ACHN (cell line): Measurements from ENCODE around the gene GRIK3.

Source experiments
- DNase-seq: peaks from one replicate; pipeline ENCODE4 v3.0.0-alpha.2; 2015
- in situ Hi-C: cut with HindIII; loops from 2 replicates; pipeline ENCODE4 v1.10.0; 2017; ENCODE audit warnings: low sequenced_read_pairs, low pct_ligation_motif_present, low pct_unique_long_range_greater_than_20kb

GRIK3 gene

GRCh38 chr1:36855699-36856494 is 178.4 kb downstream of the GRIK3 start:
- no peak for DNase-seq
- in situ Hi-C loops = no loop called here

DNA sequence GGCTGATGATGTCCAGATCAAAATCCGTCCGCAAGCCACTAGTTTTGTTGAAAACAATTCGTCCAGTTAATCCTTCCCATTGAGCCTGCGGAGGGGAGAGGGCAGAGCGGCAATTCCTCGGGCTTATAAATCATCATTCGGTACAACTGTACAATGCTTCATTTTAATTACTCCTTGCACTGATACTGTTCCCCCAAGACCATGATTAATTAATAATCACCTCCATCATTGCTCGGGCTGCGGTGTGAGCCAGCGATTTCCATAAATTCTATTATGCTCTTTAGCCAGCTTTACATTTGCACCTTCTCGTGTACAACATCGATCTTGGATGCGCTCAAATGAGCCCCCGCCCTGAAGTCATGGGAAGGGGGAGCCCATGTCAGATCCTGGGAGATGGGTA is 180.7 kb downstream of the GRIK3 start:
- in situ Hi-C loops = no loop called here
- DNase-seq = no peak

DNA sequence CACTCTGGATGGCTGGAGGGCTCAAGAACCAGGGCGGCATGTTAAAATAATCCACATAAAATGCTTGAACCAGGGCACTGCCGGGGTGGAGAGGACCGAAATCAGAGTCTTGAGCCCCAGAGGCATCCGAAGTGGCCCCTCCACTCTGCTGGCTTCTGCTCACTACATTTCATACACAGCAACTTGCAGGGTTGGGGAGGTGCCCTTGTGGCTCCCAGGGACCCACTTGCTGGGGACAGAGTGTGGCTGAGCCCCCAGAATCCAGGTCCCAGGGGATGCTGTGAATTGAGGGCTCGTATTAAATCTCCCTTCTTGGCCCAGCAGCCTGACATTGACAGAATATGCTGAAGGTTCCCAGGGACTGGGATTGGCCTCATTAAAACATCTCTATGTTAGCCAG is 181.7 kb downstream of the GRIK3 start:
- no peak for DNase-seq
- in situ Hi-C loops = no loop called here

GRCh38 chr1:36851595-36851994 is 182.7 kb downstream of the GRIK3 start:
- in situ Hi-C loops = no loop called here
- no peak for DNase-seq

- DNase-seq = no peak
- in situ Hi-C loops = no loop called here
Measured at GRCh38 chr1:36851087-36851486, 183.2 kb downstream of the GRIK3 start.

DNA sequence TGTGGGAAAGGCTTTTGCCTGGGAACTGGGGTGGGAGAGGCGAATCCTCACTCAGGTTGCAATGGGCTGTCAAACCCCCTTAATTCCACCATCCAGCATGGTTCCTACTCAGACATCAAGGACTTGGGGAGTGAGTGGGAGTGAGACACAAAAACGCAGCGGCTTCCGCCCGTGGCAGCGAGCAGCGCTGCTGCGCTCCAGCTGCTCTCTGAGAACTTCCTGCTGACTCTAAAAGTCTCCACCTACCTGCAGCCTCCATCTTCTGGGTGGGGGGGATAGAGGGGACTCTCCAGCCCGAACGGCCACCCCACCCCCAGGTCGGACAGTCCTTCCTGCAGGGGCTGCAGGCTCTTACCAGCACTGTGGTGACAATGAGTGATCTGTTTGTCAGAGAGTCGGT is 184.4 kb downstream of the GRIK3 start:
- no peak for DNase-seq
- in situ Hi-C loops = no loop called here

GRCh38 chr1:36847761-36848160 is 186.6 kb downstream of the GRIK3 start:
- in situ Hi-C loops = no loop called here
- DNase-seq = no peak

DNA sequence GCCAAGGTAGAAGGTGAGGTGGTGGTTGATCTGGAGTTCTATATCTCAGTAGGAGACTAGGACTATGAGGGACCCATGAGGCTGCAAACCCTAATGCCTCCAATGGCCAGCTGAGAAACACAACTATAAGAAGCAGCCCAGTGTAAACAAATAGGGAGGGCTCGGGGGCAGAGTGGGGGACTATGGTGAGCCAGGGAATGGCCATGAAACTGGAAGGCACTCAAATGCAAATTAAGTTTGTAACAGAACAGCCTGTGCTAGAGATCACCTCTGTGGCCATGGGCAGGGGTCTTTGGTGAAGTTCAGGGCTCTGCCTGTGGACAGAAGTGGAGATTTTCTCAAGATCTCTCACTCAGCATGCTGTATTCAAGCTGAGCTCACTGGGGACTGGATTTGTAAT is 187.1 kb downstream of the GRIK3 start:
- DNase-seq = no peak
- in situ Hi-C loops = no loop called here

DNA sequence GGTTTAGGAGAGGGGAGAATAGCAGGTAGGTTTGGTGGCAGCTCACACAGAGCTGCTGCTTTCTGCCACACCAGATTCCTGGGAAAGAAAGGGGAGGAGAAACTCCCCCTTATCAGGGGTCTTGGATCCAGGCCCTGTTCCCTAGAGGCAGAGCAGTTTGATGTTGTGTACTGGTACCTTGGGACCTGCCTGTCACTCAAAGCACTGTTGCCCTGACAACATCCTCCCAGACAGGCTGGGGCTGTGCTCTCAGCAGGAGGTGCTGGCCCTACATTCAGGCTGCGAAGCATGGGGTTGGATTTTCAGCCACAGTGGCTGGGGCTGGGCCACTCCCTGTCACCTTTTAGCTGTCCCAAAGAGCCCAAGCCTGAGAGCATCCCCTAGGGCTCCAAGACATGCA is 188.0 kb downstream of the GRIK3 start:
- no peak for DNase-seq

DNA sequence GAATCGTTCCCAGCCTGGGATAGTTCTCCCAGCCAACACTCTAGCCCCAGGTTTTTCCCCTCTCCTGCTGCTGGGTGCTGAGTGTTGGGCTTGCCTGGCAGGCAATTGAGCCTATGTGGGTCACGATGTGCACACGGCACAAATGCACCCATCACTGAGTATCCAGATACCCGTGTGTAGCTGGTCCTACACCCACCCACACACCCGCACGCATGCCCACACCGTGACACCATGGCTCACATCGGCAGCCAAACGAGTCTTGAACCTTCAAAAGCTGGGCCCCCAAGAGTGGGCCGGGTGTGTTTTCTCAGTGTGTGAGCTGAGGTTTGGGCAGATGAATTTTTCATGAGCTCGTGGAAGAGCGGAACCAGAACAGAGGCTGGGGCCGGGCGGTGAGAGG is 188.5 kb downstream of the GRIK3 start:
- in situ Hi-C loops = no loop called here
- no peak for DNase-seq

More for the DNA sequence above, 188.0 kb downstream of the GRIK3 start:
- in situ Hi-C loops = no loop called here

DNA sequence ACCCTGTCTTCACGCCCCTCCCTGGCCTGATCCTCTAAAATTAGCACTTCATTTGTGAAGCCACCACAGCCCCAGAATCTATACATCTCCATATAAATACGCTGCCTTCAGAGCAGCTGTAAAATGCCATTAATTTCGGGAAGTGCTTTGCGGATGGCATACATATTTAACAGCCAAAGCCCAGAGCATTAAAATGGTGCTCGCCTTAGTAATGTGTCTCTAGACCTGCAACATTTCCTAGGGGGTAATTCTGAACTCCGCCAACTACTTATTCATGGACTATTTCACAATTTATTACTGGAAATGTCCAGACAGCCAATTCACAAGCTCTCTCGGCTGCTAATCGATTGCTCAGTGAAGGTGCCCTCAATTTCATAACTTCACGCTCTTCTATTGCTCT is 189.4 kb downstream of the GRIK3 start:
- DNase-seq = no peak
- in situ Hi-C loops = no loop called here

DNA sequence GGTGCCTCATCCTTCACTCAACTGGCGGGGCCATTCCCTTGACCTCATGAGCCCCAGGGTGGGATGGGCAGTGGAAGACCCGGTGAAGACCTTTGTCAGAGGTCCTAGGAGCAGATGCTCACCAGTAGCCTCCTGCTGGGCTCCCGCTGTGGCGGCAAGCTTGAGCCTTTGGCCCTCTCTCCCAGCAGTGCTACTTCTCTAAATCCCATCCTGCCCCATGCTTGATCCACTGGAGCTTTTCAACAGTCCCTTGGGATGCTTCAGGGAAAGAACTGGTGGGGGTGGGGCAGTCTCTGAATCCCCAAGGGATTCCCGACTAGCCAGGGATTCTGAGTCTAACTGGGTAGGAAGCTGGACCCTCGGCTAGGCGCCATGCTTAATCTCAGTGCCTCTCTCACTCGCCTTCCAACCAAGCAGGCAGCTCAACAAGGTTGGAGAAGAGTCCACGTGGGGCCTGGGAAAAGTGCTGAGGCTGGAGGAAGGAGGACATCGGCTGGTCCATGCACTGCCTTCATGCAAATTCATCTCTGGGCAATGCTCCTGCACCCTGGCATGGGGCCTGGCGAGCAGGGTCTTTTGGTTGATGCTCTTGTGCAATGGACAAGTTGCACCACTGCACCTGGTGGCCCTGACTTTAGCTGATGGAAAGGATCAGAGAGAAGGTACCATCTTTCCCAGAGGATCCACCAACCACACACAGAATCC is 190.3 kb downstream of the GRIK3 start:
- in situ Hi-C loops = no loop called here
- DNase-seq = no peak

- no peak for DNase-seq
- in situ Hi-C loops = no loop called here
Measured at GRCh38 chr1:36843027-36843426, 191.3 kb downstream of the GRIK3 start.

DNA sequence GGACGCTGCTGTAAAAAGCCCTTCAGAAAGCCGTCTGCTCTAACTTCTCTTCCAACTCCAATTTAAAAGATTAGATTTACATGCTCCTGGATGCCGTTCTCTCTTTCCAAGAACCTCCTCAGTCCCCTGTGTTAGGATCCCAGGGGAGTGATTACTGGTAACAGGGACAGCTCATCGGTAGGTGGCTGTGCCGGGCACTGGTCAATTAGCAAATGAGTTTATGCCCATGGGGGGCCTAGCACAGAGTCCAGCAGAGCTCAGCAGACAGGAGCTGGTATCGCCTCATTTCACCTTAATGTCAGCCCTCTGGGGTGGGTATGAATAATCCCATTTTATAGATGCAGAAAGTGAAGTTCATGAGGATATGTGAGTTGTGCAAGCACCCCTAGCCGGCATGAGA is 191.9 kb downstream of the GRIK3 start:
- no peak for DNase-seq
- in situ Hi-C loops = no loop called here

DNA sequence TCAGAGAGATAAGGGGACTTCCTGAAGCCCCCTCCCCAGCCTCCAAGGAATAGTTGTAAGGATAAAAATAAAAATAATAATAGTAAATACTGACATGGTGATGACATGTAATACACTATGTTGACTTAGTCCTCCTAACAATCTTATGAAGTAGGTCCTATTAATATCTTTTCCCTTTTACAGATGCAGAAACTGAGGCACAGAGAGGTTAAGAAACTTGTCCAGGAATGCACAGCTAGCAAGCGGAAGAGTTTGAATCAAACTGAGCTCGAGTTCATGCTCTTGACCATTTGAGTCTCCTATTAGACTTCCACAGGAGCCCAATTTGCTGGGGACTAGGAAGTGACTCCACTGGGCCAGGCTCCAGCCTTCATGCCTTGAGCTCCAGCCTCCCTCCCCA is 194.8 kb downstream of the GRIK3 start:
- in situ Hi-C loops = no loop called here
- no peak for DNase-seq

- in situ Hi-C loops = no loop called here
- no peak for DNase-seq
Measured at GRCh38 chr1:36838888-36839287, 195.4 kb downstream of the GRIK3 start.

DNA sequence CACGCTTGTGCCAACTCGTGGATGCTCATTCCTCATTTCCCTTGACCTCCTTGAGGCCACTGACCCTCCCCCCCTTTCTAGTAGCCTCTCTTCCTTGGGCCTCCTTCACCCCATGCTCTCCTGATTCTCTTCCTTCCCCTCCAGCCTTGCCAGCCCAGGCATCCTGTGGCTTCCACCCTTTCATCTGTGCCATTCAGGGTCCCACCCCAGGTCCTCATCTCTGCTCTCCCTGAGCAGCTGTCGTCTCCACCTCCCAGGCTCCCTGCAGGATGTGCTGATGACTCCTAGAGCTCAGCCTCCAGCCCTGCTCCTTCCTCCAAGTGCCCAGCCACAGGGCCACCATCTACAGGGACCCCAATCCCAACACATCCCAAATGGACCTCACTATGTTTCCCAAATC is 197.4 kb downstream of the GRIK3 start:
- no peak for DNase-seq
- in situ Hi-C loops = no loop called here

- DNase-seq = no peak
- in situ Hi-C loops = no loop called here
Measured at GRCh38 chr1:36836196-36836883, 198.0 kb downstream of the GRIK3 start.

GRCh38 chr1:36835696-36836095 is 198.6 kb downstream of the GRIK3 start:
- DNase-seq = no peak
- in situ Hi-C loops = no loop called here
